Stimulated activated CD4-positive, alpha-beta T cell treated with anti-CD3 and anti-CD28 coated beads, Interleukin-4, amount 100 ng/mL, for 4 hours (primary cell): ENCODE measurements around the gene EIF2B4.
"Not testable (repeated sequence)": the region's sequence is repeated elsewhere in the genome, so short reads cannot be mapped to it uniquely, and the experiment has no call there.

ENCODE experiments used
- DNase-seq, 2 experiments: peaks; one replicate each; pipeline ENCODE4 v3.0.0-alpha.2; 2020

Gene EIF2B4

GRCh38 chr2:27377618-27378095, 7.5 kb upstream of the EIF2B4 start:
- DNase-seq: no peak

DNA sequence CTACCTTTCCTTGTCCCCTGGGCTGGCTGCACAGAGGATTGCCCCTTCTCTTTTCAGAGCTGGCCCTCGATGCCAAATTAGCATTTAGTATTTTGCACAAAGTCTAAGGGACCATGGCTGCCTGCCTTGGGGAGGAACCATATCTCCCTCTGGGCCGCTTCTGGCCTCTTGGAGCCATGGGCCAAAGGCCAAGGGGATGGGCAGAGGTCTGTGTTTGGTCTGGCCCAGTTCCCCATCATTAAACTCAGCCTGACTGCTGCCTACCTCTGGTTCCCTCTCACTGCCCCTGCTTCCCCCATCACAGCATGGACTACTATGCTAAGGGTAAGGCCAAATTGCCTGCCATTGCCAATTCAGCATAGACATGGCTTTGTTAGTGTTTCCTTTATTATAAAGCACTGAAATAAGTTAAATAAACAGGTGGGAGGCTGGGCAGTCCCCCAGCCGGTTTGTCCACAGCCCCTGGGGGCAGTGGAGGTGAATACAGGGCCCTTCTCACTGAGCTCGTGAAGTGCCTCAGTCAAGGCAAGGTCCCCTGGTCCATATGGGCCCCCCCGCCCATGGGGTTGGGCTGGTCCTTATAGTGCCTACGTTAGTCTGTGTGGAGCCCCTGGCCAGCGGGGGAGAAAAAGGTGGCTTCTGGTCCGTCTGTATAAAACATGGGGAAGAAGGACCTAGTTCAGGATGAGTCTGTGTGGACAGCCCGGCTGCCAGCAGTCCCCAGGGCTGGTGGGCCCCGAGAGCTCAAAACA, 6.9 kb upstream of the EIF2B4 start:
- no peak for DNase-seq

GRCh38 chr2:27376151-27376865, 6.2 kb upstream of the EIF2B4 start:
- no peak for DNase-seq

GRCh38 chr2:27375513-27376099, 5.5 kb upstream of the EIF2B4 start:
- DNase-seq: no peak

DNA sequence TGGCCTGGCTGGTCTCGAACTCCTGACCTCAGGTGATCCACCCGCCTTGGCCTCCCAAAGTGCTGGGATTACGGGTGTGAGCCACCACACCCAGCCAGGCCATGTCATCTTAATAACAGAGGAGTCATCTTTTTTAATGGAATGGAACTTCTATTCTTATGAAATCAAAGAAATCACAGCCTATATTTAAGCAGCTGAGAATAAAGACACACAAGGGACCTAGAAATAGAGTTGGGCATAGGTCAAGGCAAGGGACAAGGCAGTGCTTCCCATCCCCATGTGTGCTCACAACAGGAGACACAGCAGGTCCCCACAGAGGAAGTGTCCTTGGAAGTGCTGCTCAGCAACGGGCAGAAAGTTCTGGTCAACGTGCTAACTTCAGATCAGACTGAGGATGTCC, 3.4 kb upstream of the EIF2B4 start:
- no peak for DNase-seq

GRCh38 chr2:27372937-27373336, 2.8 kb upstream of the EIF2B4 start:
- no peak for DNase-seq

GRCh38 chr2:27370816-27371620, 880 bp upstream of the EIF2B4 start:
- peak in 1 of 2 experiments; percentile 14 for DNase-seq

DNA sequence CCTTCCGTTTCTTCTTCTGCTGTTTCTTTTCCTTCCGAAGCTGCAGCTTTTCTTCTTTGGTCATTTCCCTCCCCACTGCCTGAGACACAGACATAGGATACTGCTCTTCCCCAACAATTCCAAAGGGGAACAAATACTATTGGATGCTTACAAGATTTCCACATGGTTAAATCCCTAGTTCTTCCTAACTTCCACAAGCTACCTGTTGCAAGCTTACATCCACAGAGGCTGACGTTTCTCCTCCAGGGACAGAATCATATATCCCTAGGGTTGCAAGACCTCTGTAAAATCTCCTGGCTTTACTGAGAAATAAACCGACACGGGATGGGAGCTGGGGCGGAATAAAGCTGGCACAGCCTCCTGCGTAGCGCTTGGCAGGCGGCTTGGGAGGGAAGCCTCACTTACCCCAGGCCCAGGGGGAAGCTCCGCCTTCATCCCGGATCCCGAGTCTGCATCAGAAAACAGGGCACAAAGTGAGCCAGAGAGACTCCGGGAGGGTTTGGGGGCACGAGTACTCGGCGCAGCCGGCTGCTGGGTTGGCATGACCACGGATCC, 590 bp downstream of the EIF2B4 start:
- DNase-seq: no peak

DNA sequence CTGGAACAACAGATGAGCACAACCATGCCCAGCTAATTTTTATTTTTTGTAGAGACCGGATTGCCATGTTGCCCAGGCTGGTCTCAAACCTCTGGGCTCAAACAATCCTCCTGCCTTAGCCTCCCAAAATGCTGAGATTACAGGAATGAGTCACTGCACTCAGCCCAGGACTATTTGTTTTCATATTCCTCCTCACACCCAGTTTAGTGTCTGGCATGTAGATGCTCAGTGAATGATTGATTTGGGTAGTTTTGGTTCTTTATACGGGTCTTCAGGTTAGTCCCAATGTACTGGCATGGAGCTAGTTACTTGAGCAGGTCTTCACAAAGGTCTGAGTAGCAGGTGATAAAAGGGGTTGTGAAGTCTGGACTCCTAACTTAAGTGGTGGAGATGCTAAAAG, 6.2 kb downstream of the EIF2B4 start:
- no peak for DNase-seq

DNA sequence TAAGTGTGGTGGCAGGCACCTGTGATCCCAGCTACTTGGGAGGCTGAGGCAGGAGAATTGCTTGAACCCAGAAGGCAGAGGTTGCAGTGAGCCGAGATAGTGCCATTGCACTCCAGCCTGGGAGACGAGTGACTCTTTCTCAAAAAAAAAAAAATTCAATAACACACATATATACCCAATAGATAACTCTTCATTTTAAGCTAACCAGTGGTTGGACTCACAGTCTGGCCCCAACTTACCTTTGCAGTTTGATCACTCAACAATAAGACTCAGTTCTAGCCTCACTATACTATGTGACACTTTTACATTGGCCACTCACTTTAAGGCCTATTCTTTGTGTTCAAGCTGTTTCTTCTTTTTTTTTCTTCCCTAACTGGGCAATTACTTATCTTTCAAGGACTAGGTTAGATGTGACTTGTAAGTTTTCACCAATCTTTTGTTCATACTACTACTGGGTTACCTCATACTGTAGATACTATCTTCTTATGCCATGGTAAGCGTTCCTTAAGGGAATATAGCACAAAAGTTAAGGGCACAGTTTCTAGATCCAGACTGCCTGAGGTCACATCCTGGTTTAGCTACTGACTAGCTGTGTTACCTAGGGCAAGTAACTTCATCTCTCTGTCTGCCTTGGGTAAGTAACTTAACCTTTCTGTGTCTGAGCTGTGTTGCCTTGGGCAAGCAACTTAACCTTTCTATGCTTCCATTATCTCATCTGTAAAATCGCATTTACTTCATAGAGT, 7.3 kb downstream of the EIF2B4 start:
- DNase-seq: no peak

GRCh38 chr2:27356382-27357181, 13.6 kb downstream of the EIF2B4 start, which contains the start of gene GTF3C2:
Gene GTF3C2 (minus strand): TSS chr2:27356764. CDS start chr2:27343554, 13,210 bp downstream.
- DNase-seq: peak; percentile 82 to 93

GRCh38 chr2:27356056-27356381, 14.1 kb downstream of the EIF2B4 start:
- DNase-seq: no peak

- no peak for DNase-seq
Observed at GRCh38 chr2:27354597-27354927, 15.6 kb downstream of the EIF2B4 start.

DNA sequence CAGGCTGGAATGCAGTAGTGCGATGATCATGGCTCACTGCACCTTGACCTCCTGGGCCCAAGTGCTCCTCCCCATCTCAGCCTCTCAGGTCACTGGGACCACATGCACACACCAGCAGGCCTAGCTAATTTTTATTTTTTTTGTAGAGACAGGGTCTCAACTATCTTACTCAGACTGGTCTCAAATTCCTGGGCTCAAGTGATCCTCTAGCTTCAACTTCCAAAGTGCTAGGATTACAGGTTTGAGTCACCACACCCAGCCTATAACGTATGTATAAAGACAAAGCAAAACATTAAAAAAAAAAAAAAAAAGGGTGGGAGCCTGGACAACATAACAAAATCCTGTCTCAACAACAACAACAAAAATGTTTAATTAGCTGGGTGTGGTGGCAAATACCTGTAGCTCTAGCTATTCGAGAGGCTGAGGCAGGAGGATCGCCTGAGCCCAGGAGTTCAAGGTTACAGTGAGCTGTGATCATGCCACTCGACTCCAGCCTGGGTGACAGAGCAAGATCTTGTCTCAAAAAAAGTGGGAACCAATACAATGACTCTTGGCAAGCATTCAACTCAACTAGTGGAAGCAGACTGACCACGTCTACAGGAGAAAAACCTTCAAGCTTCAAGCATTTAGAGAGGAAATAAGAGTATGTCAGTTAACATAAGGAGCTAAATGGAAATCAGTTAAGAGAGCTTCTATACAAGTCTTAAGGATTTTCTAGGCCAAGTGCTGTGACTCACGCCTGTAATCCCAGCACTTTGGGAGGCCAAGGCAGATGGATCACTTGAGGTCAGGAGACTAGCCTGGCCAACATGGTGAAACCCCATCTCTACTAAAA, 16.2 kb downstream of the EIF2B4 start:
- no peak for DNase-seq

- DNase-seq: not testable (repeated sequence)
Observed at GRCh38 chr2:27353386-27353761, 16.8 kb downstream of the EIF2B4 start.

GRCh38 chr2:27351802-27352598, 18.1 kb downstream of the EIF2B4 start:
- DNase-seq: no peak

- no peak for DNase-seq
Observed at GRCh38 chr2:27350106-27350693, 19.9 kb downstream of the EIF2B4 start.

DNA sequence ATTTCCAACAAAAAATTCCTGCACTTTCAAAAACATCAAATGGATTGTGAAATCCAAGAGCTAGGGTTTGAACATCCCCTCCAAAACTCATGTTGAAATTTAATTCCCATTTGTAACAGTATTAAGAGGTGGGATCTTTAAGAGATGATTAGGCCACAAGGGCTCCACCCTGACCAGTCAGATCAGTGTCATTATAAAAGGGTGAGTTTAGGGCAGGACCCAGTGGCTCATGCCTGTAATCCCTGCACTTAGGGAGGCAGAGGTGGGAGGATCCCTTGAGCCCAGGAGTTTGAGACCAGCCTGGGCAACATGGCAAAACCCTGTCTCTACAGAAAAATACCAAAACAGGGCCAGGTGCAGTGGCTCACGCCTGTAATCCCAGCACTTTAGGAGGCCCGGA, 22.5 kb downstream of the EIF2B4 start:
- no peak for DNase-seq

- no peak for DNase-seq
Observed at GRCh38 chr2:27336173-27336572, 34.0 kb downstream of the EIF2B4 start.
